Cerebellar nuclear complex (tissue), 1 donor: ENCODE data around the gene NEURL1B.

ENCODE experiments used
- DNase-seq, 2 experiments: peaks; one replicate each; lab custom pipeline; 2025; lab: John Stamatoyannopoulos, UW

The NEURL1B gene

DNA sequence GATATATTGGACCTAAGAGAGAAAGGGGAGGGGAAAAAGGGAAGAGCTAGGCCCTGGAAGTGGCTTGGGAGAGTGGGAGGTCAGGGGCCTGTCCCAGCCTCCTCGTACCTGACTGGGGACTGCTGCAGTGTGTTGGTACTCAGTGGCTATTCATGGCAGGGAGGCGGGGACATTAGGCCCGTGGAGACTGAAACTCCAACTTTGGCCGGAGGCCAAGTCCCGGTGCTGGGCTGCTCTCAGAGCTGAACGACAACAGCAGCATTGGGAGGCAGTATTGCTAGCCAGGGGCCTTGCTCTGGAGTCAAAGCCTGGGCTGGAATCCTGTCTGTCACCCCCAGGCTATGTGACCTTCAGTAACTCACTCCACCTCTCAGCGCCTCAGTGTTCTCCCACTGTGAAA, 37.8 kb downstream of the NEURL1B start:
- no peak for DNase-seq

DNA sequence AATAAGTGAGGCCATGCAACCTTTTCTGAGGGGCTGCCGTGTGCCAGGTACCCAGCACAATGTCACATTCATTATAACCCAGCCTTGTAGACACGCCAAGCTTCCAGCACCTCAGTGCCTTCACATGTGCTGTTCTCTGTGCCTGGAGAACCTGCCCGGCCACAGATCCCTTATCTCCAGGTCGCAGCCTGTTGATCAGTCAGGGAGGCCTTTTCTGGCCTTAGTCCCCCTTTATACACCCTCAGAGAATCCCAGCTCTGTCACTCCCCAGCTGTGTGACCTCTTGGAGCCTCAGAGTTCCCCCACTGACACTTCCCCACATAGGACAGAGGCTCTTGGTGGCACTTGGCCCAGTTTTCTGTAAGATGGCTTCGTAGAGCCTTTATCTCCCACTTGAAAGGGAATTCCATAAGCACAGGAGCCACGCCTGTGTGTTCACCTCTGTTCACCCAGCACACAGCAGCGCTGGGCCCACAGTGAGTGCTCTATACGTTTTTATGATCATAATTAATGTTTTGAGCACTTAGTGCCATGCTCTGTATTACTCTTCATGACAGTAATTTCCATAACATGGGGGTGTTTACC, 38.7 kb downstream of the NEURL1B start:
- DNase-seq: no peak

DNA sequence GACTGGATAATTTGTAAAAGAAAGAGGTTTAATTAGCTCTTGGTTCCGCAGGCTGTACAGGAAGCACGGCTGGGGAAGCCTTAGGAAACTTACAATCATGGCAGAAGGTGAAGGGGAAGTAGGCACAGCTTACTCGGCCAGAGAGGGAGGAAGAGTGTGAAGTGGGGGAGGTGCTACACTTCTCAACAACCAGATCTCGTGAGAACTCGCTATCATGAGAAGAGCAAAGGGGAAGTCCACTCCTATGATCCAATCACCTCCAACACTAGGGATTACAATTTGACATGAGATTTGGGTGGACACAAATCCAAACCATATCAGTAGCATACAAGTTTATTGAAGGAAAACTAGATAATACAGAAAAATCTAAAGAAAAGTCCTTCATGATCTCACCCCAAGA, 39.9 kb downstream of the NEURL1B start:
- DNase-seq: no peak

DNA sequence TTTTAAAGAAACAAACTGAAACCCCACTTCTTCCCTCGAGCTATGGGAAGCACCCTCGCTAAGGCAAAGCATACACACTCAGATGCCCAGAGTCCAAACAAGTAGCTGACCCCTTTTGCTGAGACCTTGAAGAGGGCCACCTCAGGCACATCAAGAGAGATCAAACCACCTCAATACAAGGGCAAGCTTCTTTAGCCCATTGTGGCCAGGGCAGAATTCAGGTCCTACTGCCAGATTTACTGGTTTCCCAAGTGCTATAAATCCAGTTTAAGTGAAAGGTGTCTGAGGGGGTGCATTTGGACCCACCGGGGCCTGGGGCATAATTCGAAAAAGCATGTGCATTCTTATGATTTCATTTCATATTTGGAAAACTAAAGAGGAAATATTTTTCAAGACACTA, 40.4 kb downstream of the NEURL1B start:
- no peak for DNase-seq

DNA sequence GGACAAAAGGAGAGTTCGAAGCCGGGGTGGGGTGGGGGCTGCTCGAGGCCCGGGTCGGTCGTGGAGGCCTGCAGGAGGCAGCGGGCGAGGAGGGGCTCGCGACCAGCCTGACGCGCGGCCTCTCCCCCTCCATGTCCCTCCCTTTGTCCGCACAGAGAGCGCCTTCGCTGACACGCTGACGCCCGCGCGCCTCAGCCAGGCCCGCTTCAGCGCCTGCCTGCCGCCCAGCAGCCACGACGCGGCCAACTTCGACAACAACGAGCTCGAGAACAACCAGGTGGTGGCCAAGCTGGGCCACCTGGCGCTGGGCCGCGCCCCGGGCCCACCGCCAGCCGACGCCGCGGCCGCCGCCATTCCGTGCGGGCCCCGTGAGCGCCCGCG, 42.2 kb downstream of the NEURL1B start:
- no peak for DNase-seq

DNA sequence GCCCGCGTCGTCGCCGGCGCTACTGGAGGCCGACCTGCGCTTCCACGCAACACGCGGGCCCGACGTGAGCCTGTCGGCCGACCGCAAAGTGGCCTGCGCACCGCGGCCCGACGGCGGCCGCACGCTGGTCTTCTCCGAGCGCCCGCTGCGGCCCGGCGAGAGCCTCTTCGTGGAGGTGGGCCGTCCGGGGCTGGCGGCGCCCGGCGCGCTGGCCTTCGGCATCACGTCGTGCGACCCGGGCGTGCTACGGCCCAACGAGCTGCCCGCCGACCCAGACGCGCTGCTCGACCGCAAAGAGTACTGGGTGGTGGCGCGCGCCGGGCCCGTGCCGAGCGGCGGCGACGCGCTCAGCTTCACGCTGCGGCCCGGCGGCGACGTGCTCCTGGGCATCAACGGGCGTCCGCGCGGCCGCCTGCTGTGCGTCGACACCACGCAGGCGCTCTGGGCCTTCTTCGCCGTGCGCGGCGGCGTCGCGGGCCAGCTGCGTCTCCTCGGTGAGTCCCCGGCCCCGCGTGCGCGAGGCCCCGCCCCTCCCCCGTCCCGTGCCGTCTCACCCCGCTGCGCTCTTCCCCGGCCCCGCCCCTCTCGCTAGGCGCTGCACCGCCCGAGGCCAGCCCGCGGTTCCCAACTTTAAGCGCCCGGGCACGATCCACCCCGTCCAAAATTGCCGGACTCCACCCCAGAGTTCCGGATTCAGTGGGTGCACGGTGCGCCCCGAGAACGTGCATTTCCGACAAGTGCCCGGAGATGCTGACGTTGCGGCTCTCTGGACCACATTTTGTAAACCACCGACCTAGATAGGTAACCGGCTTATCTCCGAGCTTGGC, 42.8 kb downstream of the NEURL1B start:
- DNase-seq: no peak

DNA sequence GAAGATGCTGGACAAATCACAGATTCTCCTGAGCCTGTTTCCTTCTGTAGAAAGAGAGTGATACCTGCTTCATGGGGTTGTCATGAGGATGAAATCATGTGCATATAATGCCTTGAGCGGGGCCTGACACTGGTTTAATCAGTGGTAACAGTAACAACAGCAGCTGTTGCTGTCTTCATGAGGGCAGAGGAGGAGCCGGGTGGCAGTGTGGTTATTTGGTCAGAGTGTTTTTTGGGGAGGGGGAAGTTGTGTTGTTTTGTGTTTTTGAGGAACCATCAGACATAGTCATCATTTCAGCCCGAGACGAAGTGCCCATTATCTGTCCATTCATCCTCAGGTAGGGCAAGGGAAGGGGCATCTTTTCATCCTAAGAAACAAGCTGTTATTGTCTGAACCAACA, 44.0 kb downstream of the NEURL1B start:
- no peak for DNase-seq

DNA sequence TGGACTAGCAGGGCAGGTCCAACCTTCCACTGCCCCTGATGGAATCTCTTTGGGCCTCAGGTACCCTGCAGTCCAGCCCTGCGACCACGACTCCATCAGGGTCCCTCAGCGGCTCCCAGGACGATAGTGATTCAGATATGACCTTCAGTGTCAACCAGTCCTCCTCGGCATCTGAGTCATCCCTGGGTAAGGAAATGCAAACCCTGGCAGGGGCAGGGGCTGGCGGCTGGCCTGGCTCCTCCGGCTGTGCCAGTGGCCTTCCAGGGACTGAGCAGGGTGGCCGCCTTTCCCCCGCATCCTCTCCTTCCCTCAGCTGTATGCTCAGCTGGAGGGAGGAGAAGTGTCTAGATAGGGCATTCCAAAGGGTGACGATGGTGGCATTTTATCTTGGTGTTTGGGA, 45.0 kb downstream of the NEURL1B start:
- no peak for DNase-seq

DNA sequence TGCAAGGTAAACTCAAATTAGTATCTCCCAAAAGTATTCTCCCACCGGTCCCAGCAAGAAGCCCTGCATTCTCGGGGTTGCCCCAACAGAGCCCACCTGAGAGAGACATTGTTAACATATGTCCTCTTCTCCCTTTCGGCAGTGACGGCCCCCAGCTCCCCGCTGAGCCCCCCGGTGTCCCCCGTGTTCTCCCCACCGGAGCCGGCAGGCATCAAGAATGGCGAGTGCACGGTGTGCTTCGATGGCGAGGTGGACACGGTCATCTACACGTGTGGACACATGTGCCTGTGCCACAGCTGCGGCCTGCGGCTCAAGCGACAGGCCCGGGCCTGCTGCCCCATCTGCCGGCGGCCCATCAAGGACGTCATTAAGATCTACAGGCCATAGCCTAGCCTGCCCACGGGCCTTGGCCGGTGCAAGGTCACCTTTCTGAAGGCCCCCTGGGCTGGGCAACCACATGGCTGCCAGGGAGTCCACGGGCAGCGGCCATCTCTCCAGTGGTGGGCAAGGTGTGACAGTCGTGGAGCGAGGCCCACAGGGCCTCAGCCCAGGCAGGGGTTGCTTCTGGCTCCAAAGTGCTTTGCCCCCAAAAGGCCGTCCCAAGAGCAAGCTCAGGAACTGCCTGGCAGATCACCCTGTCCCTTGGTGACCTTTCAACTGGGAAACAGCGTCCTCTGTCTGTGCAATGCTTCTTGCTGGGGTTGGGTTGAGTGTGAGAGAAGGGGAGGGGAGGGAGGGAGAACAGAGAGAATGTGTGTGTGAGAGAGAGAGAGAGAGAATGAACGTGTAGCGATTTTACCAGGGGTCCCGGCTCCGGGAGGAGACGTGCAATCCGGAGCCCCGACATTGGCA, 45.7 kb downstream of the NEURL1B start:
- DNase-seq: no peak

DNA sequence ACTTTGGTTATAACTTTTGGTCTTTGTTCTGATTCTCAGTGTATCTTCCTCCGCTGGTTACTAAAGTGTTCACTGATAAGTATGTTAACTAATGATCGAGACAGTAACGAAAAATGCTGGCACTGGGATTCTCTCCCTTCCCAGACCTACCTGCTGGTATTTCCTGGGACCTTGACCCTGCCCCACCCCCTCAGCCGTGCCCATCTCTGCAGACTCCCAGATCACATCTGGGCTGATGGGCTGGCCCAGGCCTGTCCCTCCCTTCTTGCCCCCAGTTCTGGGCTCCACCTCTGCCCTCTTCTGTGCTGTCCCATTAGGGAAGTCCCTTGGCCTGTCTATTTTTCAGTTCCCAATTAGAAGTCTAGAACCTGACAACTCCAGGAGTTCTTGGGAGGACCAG, 46.9 kb downstream of the NEURL1B start:
- DNase-seq: no peak

DNA sequence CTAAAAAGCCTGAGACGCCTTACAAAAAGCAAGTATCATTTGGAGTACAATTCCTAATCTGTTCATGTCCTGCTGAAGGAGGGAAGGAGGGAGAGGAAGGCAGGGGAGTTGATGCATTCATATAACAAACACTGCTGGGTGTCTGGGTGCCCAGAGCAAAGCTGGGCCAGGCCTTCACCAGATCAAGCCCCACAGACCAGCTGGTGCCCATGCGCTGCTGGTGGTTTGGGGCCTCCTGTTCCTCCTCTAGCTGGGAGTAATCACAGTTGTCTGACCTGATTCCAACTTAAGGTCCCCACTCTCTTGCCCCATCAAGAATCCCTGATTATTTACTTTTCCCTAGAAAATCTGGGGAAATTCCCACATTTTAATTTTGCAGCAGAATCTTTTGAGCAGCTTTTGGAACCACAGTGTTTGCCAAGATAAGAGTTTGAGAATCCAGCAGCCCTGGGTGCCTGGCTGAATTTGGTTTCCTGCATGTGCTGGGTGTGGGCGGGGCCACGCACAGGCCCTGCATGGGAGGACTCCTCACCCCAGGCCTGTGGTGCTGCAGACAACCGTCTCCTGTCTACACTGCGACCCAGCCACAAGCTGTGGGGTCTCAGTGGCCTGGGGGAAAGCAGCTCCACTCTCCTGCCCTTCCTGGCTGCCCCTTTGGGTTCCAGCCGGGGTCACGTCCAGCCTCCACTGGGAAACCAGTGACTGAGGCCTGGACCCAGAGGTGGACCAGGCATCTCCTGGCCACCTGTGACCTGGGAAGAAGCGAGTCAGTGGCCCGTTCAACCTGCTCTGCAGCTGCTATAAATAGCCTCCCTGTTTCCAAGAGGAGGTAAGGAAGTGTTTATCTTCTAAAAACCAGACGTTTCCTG, 47.5 kb downstream of the NEURL1B start:
- no peak for DNase-seq

DNA sequence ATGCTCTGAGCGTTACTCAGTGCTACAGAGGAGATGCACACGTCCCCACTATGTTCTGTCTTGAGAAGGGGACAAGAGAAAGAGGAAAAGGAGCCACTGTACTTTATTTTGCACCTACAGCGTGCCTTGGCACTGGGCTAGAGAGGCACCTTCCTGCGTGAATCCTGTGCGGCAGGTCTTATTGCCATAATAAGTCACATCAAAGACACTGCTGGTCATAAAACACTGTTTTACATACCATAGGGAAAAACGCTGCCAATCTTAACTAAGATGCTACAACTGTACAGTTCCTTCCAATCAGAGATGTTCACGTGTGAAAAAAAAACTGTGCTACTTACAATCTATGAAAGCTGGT, 48.1 kb downstream of the NEURL1B start:
- DNase-seq: no peak

DNA sequence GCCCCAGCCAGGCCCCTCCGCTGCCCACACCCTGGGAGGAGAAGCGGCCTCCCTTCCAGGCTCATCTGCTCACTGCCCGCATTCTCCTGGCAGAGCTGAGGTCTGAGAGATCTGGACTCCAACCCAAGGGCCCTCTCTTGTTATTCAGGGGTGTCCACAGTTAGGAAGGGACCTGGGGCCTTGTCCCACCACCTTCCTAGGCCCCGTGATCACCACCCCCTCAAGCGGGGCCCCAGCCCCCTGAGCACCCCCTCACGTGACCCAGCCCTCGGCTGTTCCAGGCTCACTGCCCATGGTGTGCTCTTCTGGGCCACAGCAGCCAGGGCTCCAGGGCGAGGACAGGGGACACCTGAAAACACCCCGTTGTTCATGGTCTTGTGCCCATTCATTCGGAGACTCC, 48.7 kb downstream of the NEURL1B start:
- no peak for DNase-seq

DNA sequence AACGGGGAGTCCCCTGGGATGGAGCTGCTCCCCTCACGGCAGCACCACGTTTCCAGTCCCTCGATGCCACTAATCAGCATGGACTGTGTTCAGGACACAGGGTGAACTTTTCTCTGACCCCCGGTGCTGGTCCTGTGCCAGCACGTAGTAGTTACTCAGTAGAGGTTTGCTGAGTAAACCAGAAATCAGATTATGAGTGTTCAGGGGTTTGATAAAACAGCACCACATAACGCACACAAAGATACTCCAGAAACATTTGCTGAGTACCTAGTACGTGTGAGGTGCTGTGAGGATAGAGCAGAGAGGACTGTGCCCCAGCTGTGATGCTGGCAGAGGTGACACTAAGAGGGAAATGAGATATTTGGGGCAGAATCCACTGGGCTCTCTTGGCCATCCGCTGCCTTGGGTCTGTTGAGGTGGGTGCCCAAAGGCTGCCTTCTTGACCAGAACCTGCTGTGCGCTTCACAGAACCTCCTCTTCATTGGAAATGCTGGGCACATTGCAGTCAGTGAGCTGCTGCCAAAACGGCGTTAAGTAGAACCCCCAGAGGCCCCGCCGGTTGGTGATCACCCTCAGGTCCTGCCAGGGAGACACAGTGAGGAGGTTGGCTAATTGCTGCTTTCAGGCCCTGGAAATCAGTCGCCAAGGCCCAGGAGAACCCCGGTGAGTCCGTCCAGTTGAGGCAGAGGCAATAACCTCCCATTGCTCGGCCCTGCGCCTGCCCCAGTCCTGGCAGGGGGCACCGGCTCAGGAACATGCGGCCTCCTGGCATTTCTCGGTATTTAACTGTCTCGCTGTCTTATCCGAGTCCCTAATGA, 49.4 kb downstream of the NEURL1B start:
- DNase-seq: no peak

DNA sequence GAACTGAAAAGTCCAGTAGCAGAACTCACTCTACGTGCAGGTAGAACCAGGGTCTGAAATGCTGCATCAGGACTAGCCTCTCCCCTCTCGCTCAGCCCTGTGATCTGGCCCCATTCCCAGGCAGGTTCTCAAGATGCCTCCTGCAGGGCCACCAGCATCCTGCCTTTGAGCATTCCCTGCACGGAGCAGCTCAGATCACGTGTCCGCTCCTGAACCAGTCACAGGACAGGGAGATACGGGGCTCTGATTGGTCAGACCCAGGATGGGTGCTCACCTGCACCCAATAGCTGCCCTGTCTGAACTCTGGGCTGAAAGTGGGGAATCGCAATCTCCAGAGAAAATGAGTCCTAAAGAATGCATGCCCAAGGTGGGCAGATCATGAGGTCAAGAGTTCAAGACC, 50.8 kb downstream of the NEURL1B start:
- no peak for DNase-seq

DNA sequence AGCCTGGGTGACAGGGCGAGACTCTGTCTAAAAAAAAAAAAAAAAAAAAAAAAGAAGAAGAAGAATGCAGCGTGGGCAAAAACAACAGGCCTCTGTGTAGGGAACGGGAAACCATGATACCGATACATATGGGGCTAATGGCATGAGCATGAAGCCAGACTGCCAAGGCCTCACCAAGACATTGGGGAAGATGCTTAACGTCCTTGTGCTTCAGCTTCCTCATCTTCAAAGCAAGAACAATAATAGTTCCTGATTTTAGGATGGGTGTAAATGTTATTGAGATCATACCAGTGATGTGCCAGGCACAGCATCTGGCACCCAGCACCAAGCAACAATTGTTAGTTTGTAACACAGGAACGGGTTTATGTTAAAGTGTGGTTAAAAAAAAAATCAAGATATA, 51.4 kb downstream of the NEURL1B start:
- DNase-seq: no peak

DNA sequence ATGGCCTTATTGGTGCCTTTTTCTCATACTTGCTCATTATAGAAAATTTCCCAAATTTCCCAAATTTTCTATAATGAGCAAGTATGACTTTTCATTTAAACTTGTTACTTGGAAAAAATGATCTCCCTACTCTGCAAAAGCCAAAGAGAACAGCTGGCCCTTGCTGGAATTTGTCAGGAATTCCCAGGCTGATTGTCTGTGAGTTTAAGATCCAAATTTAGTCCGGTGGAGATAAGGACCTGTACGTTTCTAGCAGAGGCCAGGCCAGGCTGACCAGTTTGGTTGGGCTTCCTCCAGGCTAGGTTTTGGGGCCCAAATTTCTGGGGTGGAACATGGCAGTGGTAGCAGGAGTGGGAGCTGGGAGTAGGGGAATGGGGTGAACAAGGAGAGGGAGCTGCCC, 51.9 kb downstream of the NEURL1B start:
- no peak for DNase-seq

DNA sequence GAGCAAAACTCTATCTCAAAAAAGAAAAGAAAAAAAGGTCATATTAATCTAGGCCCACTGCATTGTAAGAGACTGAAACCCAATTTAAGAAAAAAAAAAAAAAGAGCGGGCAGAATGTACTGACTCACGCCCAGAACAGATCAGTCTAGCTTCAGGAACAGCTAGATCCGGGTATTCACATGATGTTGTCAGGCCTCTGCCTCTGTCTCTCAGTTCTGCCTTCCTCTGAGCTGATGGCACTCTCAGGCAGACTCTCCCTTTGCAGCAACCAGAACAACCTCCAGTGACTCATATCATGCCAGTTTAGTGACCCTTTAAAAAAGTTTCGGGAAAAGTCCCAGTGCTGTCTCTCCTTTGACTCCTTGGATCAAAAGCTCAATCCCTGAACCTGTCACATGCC, 53.0 kb downstream of the NEURL1B start:
- no peak for DNase-seq

DNA sequence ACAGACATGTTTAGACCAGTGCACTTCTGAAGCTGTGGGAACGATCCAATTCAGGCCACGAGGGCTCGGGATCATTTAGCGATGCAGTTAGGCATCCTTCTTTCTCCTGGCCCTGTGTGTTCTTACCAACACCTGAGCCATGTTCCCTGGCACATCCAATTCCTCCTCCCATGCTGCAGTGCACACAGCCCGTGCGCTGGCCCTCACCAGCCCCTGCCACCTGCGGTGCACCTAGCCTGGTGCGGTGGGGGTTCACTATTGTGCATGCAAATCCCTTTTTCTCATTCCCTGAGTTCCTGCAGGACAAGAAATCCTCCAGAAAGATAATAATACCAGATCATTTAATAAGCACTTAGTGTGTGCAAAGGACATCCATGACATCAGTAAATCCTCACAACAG, 53.5 kb downstream of the NEURL1B start:
- no peak for DNase-seq

DNA sequence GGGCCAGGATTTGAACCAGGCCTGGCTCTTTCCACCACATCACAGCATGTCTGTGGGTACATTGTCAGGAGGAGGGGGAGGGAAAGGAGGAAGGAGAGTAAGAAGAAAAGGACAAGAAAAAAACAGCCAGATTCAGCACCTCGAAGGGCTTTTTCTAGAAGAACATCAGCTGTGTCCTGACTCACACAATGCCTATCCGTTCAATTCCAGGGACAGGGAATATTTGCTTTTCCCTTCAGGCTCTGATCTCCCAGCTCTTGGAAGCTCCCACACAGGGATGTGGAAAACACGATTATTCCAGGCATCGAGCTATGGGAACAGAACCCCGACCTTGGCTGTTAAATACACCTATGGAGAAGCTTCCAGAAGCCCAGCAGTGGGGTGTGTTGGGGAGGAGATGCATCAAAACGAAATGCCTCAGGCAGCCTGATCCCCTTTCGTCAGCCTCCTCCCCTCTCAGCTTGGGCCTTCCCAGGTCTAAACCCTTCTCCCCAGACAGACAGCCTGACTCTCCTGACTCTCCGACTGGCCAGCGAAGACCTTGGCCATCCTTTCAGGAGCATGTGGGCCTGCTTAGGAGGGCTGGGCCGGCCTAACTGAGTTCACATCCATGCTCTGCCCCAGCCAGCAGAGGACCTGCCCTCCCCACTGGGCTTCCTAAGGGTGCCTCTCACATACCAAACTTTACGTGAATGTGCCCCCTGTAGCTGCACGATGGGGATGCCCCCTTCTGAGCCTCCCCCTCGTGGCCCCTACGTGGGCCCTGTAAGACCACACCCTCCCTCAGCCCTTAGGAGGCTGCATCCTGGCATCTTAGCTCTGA, 54.4 kb downstream of the NEURL1B start:
- DNase-seq: no peak
